Psoas muscle (tissue), 8 donors: Measurements from ENCODE around the gene PDE4D. TPM values are rescaled to one million over a fixed set of nuclear protein-coding genes. Genes with fewer than 3 reads are reported as not detected.

ENCODE experiments used
- ATAC-seq, 4 donors: fragments of 200-7000 bp; cut with Tn5 transposase; one replicate each; pipeline ENCODE4 v1.9.1; 2020; ENCODE audit warnings: moderate library complexity in 3 of 4, mild to moderate bottlenecking in 2 of 4
- DNase-seq, 2 donors: peaks; one replicate each; pipeline ENCODE4 v3.0.0-alpha.2; 2020
- H3K27ac ChIP-seq: fragments of 200-600 bp; one replicate; pipeline ENCODE4 v1.8.0; 2022
- H3K27me3 ChIP-seq, 3 donors: fragments of 200-600 bp in 1 of 3; one replicate each; pipeline versions ENCODE4 v1.6.1 to v1.8.0; 2013 to 2022; ENCODE audit warnings: low read length in 2 of 3, mild to moderate bottlenecking in 2 of 3, moderate library complexity in 1 of 3; ENCODE audit not compliant: insufficient read depth in 3 of 3
- H3K36me3 ChIP-seq, 2 donors: fragments of 200-600 bp in 1 of 2; one replicate each; pipeline versions ENCODE4 v1.6.1 to v1.8.0; 2013 to 2022; ENCODE audit warnings: low read depth in 1 of 2, mild to moderate bottlenecking in 1 of 2, moderate library complexity in 1 of 2; ENCODE audit not compliant: insufficient read depth in 1 of 2
- H3K4me1 ChIP-seq: fragments of 200-600 bp; one replicate; pipeline ENCODE4 v1.8.0; 2022
- H3K4me3 ChIP-seq: fragments of 200-600 bp; one replicate; pipeline ENCODE4 v1.8.0; 2022; ENCODE audit warnings: mild to moderate bottlenecking
- H3K9me3 ChIP-seq: fragments of 200-600 bp; one replicate; pipeline ENCODE4 v1.8.0; 2022
- whole genome bisulfite sequencing, 3 donors: extraction: QIAGEN DNeasy Blood & Tissue Kit; methylation state at CpG; one replicate each; pipeline versions ENCODE4 v1.1.6 to v1.1.7; 2013; 5-methylcytosine and 5-hydroxymethylcytosine counted together
- intact Hi-C, 2 donors: fragments of 100-400 bp; cut with DNase I; formaldehyde crosslinking; loops; one replicate each; pipeline versions ENCODE4 v1.11.0 to v1.14.2; 2022
- polyA plus RNA-seq, 3 donors: library from polyadenylated mRNA; stranded (reverse); fragments of 200-250 nt; gene quantifications; one replicate each; pipeline ENCODE4 v1.2.3, GENCODE V29; 2013
- total RNA-seq, 4 donors: library from RNA; stranded (reverse); fragmentation: NEBNext Ultra II Directional in 2 of 4; extraction: Animal tissue kit (Norgen Biotek cat#: 25700) in 2 of 4; gene quantifications; one replicate each; pipeline versions ENCODE4 v1.2.1 to v1.2.4, GENCODE V29; 2021 to 2023
- TF ChIP-seq, protein P1 (sequence below): fragments of 200-600 bp; IDR thresholded peaks from one replicate; pipeline ENCODE4 v1.8.0; 2022; ENCODE audit warnings: antibody characterized with exemption
- donor health status: healthy with polysubstance abuse.
- donor health status: DM: no; HTN: no; CAD: no; lungs with moderate emphysema.
- donor health status: Bipolar disorder and iron deficiency.
- donor health status: healthy.
- donor health status: DM: yes; HTN: yes; CAD: no.
- donor health status: DM: no; HTN: no; CAD: no.
- donor health status: DM: no; HTN: no; CAD: no.
- donor health status: DM: yes; HTN: yes; CAD: no.

The PDE4D gene
- total and polyA plus RNA-seq, 7 donors = 42.6 to 283 (median 88.7) TPM

DNA sequence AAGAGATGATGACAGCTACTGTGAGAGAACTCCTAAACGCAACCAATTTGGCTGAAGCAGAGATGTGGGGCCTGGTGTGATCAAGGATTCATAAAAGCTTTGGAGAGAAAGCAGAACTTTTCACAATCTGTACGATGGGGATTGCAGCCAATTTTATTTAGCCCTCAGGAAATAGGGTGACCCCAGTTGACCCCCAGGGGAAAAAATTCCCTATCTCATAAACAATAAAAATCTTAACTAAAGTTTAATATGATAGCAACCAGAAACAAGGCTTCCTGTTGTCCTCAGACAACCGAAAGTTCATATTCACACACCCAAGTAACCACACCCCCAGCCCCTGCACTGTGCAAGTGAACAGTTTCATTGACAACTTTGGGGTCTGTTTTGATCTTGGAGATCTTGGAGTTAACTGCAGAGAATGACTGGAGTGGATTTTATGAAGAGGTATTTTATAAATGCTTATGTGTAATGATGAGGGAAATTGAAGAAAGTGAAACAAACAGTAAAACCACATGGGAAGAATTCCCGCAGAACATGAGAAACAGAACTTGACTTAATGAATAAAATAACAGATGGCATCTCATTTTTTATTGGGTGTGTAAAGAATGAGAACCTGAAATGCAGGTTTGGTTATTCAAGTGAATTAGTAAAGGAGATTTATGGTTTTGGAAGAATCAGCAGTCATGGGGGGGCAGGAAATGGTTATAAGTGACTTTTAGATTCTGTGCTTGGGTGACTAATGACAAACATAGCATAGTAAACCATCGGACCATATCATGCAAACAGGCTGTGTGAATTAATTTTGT, 94.5 kb downstream of the PDE4D start:
- 35 to 48% (median 43%) methylated on average over 5 of the region's 5 CpGs for WGBS, 3 donors
- peak in 2 of 4 donors; percentile 4 to 42 for ATAC-seq
- intact Hi-C loops = loop anchor here (5.0 to 10.0 kb wide), 3 partner anchors 72 to 414 kb away; no protein-coding TSS in a partner anchor
- DNase-seq = no peak
- Histone ChIP-seq H3K4me3 (no peak overlapping the region), H3K36me3 (no peaks in the 10 kb centered on the region), H3K9me3 (no peaks in the 10 kb centered on the region), H3K27me3 (no peaks in the 10 kb centered on the region), H3K27ac (no peak overlapping the region), H3K4me1 (no peaks in the 10 kb centered on the region)
- TF ChIP-seq, protein P1, sequence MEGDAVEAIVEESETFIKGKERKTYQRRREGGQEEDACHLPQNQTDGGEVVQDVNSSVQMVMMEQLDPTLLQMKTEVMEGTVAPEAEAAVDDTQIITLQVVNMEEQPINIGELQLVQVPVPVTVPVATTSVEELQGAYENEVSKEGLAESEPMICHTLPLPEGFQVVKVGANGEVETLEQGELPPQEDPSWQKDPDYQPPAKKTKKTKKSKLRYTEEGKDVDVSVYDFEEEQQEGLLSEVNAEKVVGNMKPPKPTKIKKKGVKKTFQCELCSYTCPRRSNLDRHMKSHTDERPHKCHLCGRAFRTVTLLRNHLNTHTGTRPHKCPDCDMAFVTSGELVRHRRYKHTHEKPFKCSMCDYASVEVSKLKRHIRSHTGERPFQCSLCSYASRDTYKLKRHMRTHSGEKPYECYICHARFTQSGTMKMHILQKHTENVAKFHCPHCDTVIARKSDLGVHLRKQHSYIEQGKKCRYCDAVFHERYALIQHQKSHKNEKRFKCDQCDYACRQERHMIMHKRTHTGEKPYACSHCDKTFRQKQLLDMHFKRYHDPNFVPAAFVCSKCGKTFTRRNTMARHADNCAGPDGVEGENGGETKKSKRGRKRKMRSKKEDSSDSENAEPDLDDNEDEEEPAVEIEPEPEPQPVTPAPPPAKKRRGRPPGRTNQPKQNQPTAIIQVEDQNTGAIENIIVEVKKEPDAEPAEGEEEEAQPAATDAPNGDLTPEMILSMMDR = no peak

DNA sequence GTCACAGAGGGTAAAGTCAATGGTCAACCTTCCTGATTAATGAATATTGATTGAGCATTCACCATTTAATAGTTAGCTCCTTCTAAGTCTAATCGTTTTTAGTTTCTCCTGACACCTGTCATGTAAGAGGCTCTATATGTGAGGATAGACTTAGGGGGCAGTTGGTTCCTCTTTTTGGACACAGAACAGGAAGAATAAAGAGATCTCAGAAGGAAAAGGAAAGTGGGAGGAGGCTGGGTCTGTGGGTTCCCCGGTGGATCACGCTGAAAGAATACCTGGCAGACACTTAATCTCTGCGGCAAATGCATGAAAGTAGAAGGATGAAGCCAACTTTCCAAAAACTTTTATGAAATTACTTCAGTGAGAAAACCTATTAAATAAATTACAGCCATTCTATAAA, 98.4 kb downstream of the PDE4D start:
- H3K4me1 ChIP-seq = peaks cover 7% of the 10 kb centered on the region
- 78 to 81% (median 79%) methylated on average over 4 of the region's 4 CpGs for WGBS, 3 donors
- H3K4me3 ChIP-seq = no peak overlapping the region
- H3K36me3 ChIP-seq = no peaks in the 10 kb centered on the region
- H3K9me3 ChIP-seq = no peaks in the 10 kb centered on the region
- peaks cover 0 to 2% (median 0%) of the 10 kb centered on the region in 3 donors for H3K27me3 ChIP-seq
- ATAC-seq = no peak
- H3K27ac ChIP-seq = no peak overlapping the region
- no peak for DNase-seq
- TF ChIP-seq, protein P1 = no peak
- intact Hi-C loops = loop anchor here (5.0 to 10.0 kb wide), 3 partner anchors 68 to 410 kb away; no protein-coding TSS in a partner anchor

DNA sequence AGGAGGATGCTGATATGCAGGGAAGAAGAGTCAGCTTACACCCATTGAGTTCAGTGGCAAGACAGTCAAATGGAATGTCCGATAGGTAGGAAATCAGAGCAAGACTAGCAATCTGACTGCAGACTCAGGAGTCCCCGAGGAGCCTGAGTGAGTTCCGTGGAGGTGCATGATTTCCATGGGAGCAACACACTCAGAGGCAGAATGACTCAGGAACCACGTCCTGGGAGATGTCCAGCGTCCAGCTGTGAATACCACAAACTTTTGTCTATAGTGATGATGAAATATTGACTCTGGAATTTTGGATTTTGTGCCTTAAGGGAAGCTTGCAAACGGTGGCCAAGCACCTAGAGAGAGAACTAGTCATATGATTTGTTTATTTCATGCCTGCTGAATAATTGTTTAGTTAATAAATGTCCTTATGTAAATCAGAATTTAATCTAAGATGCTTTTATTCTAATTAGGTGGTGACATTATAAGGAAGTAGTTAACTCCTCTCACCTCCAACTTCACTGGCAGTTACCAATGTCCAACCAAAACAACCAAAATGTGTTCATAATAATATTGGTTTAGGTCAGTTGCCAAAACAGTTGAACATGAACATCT, 100.4 kb downstream of the PDE4D start:
- peaks cover 7% of the 10 kb centered on the region for H3K4me1 ChIP-seq
- H3K36me3 ChIP-seq = no peaks in the 10 kb centered on the region
- H3K4me3 ChIP-seq = no peak overlapping the region
- DNase-seq (peak; percentile 59 to 61), ATAC-seq (peak in 3 of 4 donors; percentile 38 to 57 (median 49))
- intact Hi-C loops = loop anchor here (10.0 kb wide), 2 partner anchors 288 to 408 kb away; no protein-coding TSS in a partner anchor
- TF ChIP-seq, protein P1 = no peak
- 46 to 53% (median 47%) methylated on average over 6 of the region's 6 CpGs for WGBS, 3 donors
- no peak overlapping the region for H3K27ac ChIP-seq
- H3K27me3 ChIP-seq = peaks cover 0 to 2% (median 0%) of the 10 kb centered on the region in 3 donors
- H3K9me3 ChIP-seq = no peaks in the 10 kb centered on the region

GRCh38 chr5:59791617-59792016, 101.9 kb downstream of the PDE4D start:
- intact Hi-C loops = loop anchor here (10.0 kb wide), 2 partner anchors 287 to 407 kb away; no protein-coding TSS in a partner anchor
- Histone ChIP-seq H3K36me3 (no peaks in the 10 kb centered on the region), H3K4me3 (no peak overlapping the region), H3K27ac (no peak overlapping the region), H3K27me3 (peaks cover 0 to 2% (median 0%) of the 10 kb centered on the region in 3 donors), H3K4me1 (peaks cover 7% of the 10 kb centered on the region), H3K9me3 (no peaks in the 10 kb centered on the region)
- no peak for DNase-seq
- 45 to 57% (median 48%) methylated on average over 3 of the region's 3 CpGs for WGBS, 3 donors
- TF ChIP-seq, protein P1 = no peak
- ATAC-seq = no peak
